PC-3 (cell line): ENCODE measurements around the gene DCHS1.

Experiments
- CTCF ChIP-seq: fragments of 300-600 bp; sonication (generic); conservative IDR thresholded peaks from 2 replicates; pipeline ENCODE4 v1.5.1; 2017; ENCODE audit warnings: antibody characterized with exemption, low read depth, mild to moderate bottlenecking, low read length
- EZH2 ChIP-seq: fragments of 300-600 bp; sonication (generic); IDR thresholded peaks from one replicate; pipeline ENCODE4 v1.6.1; 2017; ENCODE audit warnings: antibody characterized with exemption, mild to moderate bottlenecking, low read length; ENCODE audit not compliant: unreplicated experiment
- EZH2phosphoT487 ChIP-seq: fragments of 300-600 bp; sonication (generic); IDR thresholded peaks from 2 replicates; pipeline ENCODE4 v1.6.1; 2018; ENCODE audit warnings: mild to moderate bottlenecking, antibody characterized with exemption, low read length, borderline replicate concordance

DNA sequence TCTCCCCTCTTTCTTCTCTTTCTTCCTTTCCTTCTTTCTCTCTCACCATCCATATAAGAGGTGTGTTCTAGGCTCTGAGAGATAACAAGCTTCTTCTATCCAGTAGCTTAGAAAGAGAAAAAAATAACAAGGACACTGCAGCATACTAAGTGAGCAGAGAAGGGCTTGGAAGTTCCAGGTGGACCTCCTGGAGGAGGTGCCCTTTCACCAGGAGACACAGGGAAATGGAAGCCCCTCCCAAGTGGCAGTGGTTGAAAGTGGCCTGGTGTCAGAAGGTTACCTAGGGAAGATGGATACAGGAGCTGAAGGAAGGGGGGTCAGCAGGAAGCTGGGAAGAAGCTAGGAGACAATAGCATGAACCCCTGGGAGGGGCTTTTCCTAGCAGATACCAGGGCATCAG lies 5.5 kb downstream of the DCHS1 start:
- no peak for TF ChIP-seq CTCF
- TF ChIP-seq EZH2phosphoT487 = no peak
- TF ChIP-seq EZH2 = no peak
